K562 (cell line): Measurements from ENCODE around the gene MBD5.

Experiments
- CCNT2 ChIP-seq: IDR thresholded peaks from 2 replicates; pipeline ENCODE4 v1.6.1; 2011; ENCODE audit warnings: borderline replicate concordance, low read depth, mild to moderate bottlenecking, moderate library complexity, mixed read lengths, low read length; ENCODE audit not compliant: insufficient read length; ENCODE audit errors: extremely low read depth
- CXXC5 ChIP-seq: fragments of 250-450 bp; sonication (Bioruptor Pico); IDR thresholded peaks from 2 replicates; pipeline ENCODE4 v1.8.0; 2022; ENCODE audit warnings: inconsistent platforms, mild to moderate bottlenecking, moderate library complexity
- EZH2 ChIP-seq: IDR thresholded peaks from 2 replicates; pipeline ENCODE4 v1.6.1; 2012; ENCODE audit warnings: low read depth, mild to moderate bottlenecking, inconsistent platforms, low read length, borderline replicate concordance
- JUND ChIP-seq, 2 experiments: IDR thresholded peaks; 2 replicates in 1 of 2; 3 replicates in 1 of 2; pipeline ENCODE4 v1.6.1; 2011; ENCODE audit warnings: borderline replicate concordance in 2 of 2, low read depth in 2 of 2, low read length in 2 of 2, improper control_type of control experiment in 1 of 2, missing biosample characterization in 1 of 2, missing genetic modification characterization in 1 of 2, missing genetic modification reagents in 1 of 2
- MAFG ChIP-seq: fragments of 450-650 bp; conservative IDR thresholded peaks from 2 replicates; pipeline ENCODE4 v1.6.1; 2016; ENCODE audit warnings: missing genetic modification characterization, missing compliant biosample characterization
- MLLT1 ChIP-seq, 2 experiments: fragments of 450-650 bp; IDR thresholded peaks; 2 replicates each; pipeline ENCODE4 v1.6.1; 2016
- NR3C1 ChIP-seq: sonication (generic); formaldehyde crosslinking; IDR thresholded peaks from 2 replicates; pipeline ENCODE4 v1.8.1; 2022; ENCODE audit warnings: missing genetic modification reagents
- POLR2A ChIP-seq: fragments of 450-650 bp; conservative IDR thresholded peaks from 2 replicates; pipeline ENCODE4 v1.6.1; 2016
- THAP7 ChIP-seq: fragments of 250-450 bp; sonication (Bioruptor Pico); IDR thresholded peaks from 2 replicates; pipeline ENCODE4 v1.5.0; 2021
- ZKSCAN1 ChIP-seq: fragments of 150-350 bp; IDR thresholded peaks from 2 replicates; pipeline ENCODE4 v1.6.1; 2016; ENCODE audit warnings: low read depth, low read length
- ZNF274 ChIP-seq: IDR thresholded peaks from 2 replicates; pipeline ENCODE4 v1.6.1; 2011; ENCODE audit warnings: low read depth, mild to moderate bottlenecking, low read length, moderate library complexity, borderline replicate concordance
- ZNF766 ChIP-seq: fragments of 200-800 bp; sonication (Bioruptor generic); conservative IDR thresholded peaks from 2 replicates; pipeline ENCODE4 v1.6.1; 2016; ENCODE audit warnings: missing genetic modification characterization, missing compliant biosample characterization

- TF ChIP-seq THAP7 (CRISPR knock-in tag) (no peak), ZKSCAN1 (no peak), CCNT2 (no peak), NR3C1 (CRISPR knock-in tag) (no peak), ZNF766 (CRISPR knock-in tag) (no peak), MLLT1 (IDR thresholded peaks at IDR 0.05) (no peak), ZNF274 (no peak), JUND (IDR thresholded peaks at IDR 0.05; ENCODE audit: borderline replicate concordance, low read depth, low read length) (no peak), JUND (tag; IDR thresholded peaks at IDR 0.05; ENCODE audit: borderline replicate concordance, low read depth, low read length) (no peak), EZH2 (no peak), CXXC5 (CRISPR knock-in tag) (no peak), MAFG (tag) (no peak), POLR2A (no peak)
Observed at GRCh38 chr2:148013876-148014275, 7.0 kb upstream of the MBD5 start.
